MM.1S (cell line): Measurements from ENCODE around the gene MLPH.

Experiments
- EZH2 ChIP-seq: fragments of 300-600 bp; sonication (generic); optimal IDR thresholded peaks from 2 replicates; pipeline ENCODE3; 2017; ENCODE audit warnings: low read depth, mild to moderate bottlenecking, antibody characterized with exemption, low read length, mixed read lengths
- EZH2phosphoT487 ChIP-seq: fragments of 300-600 bp; sonication (generic); IDR thresholded peaks from 2 replicates; pipeline ENCODE4 v1.6.1; 2018; ENCODE audit warnings: antibody characterized with exemption, low read length
- TF ChIP-seq, protein P1 (sequence below): fragments of 300-600 bp; sonication (generic); IDR thresholded peaks from 2 replicates; pipeline ENCODE4 v1.5.1; 2016; ENCODE audit warnings: antibody characterized with exemption, low read length, mixed read lengths

GRCh38 chr2:237524631-237525030 lies 37.6 kb downstream of the MLPH start:
- TF ChIP-seq EZH2phosphoT487 (no peak), EZH2 (no peak)
- TF ChIP-seq, protein P1, sequence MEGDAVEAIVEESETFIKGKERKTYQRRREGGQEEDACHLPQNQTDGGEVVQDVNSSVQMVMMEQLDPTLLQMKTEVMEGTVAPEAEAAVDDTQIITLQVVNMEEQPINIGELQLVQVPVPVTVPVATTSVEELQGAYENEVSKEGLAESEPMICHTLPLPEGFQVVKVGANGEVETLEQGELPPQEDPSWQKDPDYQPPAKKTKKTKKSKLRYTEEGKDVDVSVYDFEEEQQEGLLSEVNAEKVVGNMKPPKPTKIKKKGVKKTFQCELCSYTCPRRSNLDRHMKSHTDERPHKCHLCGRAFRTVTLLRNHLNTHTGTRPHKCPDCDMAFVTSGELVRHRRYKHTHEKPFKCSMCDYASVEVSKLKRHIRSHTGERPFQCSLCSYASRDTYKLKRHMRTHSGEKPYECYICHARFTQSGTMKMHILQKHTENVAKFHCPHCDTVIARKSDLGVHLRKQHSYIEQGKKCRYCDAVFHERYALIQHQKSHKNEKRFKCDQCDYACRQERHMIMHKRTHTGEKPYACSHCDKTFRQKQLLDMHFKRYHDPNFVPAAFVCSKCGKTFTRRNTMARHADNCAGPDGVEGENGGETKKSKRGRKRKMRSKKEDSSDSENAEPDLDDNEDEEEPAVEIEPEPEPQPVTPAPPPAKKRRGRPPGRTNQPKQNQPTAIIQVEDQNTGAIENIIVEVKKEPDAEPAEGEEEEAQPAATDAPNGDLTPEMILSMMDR, result no peak
